Measurements from ENCODE around the gene SPRED2. TPM values are rescaled to one million over a fixed set of nuclear protein-coding genes. Genes with fewer than 3 reads are reported as not detected.
A peak's percentile ranks its signal among the peaks of the same experiment; 100 is the strongest.

The SPRED2 gene
- total and polyA plus RNA-seq, 11 donors = 7.0 to 24.4 (median 16.1) TPM

GRCh38 chr2:65374575-65374974 lies 57.8 kb downstream of the SPRED2 start:
- no peaks in the 10 kb centered on the region for H3K27me3 ChIP-seq
- H3K36me3 ChIP-seq = peaks cover 0 to 2% (median 0%) of the 10 kb centered on the region in 9 donors
- peaks cover 0 to 69% (median 47%) of the 10 kb centered on the region in 12 donors for H3K4me1 ChIP-seq
- no peak overlapping the region for H3K27ac ChIP-seq
- WGBS, 4 donors = 76 to 84% (median 80%) methylated on average over 3 of the region's 3 CpGs
- DNase-seq (no peak), ATAC-seq (no peak)
- TF ChIP-seq CTCF (IDR thresholded peaks at IDR 0.05) = no peak
- TF ChIP-seq POLR2A (IDR thresholded peaks at IDR 0.05) = no peak
- intact Hi-C loops (cut with DNase I) = loop anchor here in 1 of 10 donors (5.0 kb wide), 1 partner anchor 97 kb away; no protein-coding TSS in a partner anchor
- H3K9me3 ChIP-seq = no peaks in the 10 kb centered on the region
- H3K4me3 ChIP-seq = no peak overlapping the region

- no peak for TF ChIP-seq CTCF (IDR thresholded peaks at IDR 0.05)
- TF ChIP-seq POLR2A (IDR thresholded peaks at IDR 0.05) = no peak
- DNase-seq (no peak), ATAC-seq (no peak)
- H3K27me3 ChIP-seq = no peaks in the 10 kb centered on the region
- peaks cover 0 to 66% (median 46%) of the 10 kb centered on the region in 12 donors for H3K4me1 ChIP-seq
- no peak overlapping the region for H3K27ac ChIP-seq
- H3K4me3 ChIP-seq = no peak overlapping the region
- intact Hi-C loops (cut with DNase I) = loop anchor here in 1 of 10 donors (5.0 kb wide), 1 partner anchor 96 kb away; no protein-coding TSS in a partner anchor
- 62 to 76% (median 63%) methylated on average over 1 of the region's 1 CpG for WGBS, 4 donors
- no peaks in the 10 kb centered on the region for H3K9me3 ChIP-seq
- no peaks in the 10 kb centered on the region for H3K36me3 ChIP-seq
Measured at GRCh38 chr2:65373365-65373918, 59.0 kb downstream of the SPRED2 start.

DNA sequence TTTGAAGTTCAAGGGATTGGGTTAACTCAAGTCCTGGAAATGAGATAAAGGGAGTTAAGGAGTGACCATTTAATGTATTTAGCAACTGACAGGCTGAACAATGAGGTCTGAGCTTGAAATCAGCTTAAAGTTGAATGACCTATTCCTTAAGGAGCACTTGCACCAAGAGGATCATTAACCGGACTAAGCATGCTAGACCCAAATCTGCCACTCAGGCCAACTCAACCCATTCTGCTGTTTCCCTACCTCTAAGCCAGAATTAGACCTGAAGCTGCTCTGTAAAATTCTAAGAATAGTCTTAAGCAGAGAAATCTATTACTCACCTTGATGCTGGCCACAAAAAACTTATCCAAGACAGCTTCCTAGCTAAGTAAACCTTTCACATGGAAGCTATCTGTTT lies 59.8 kb downstream of the SPRED2 start:
- Histone ChIP-seq H3K27me3 (no peaks in the 10 kb centered on the region), H3K9me3 (no peaks in the 10 kb centered on the region), H3K27ac (peak overlapping the region in 3 of 12 donors; percentile 4 to 48 (median 19)), H3K36me3 (no peaks in the 10 kb centered on the region), H3K4me3 (no peak overlapping the region), H3K4me1 (peaks cover 0 to 64% (median 42%) of the 10 kb centered on the region in 12 donors)
- intact Hi-C loops (cut with DNase I) = loop anchor here in 1 of 10 donors (5.0 kb wide), 1 partner anchor 95 kb away; no protein-coding TSS in a partner anchor
- no peak for TF ChIP-seq POLR2A (IDR thresholded peaks at IDR 0.05)
- TF ChIP-seq CTCF (IDR thresholded peaks at IDR 0.05) = no peak
- DNase-seq (no peak), ATAC-seq (no peak)
- WGBS, 4 donors = 50 to 67% (median 60%) methylated on average over 1 of the region's 1 CpG

GRCh38 chr2:65371074-65371434 lies 61.3 kb downstream of the SPRED2 start:
- peak overlapping the region in 11 of 12 donors; percentile 3 to 48 (median 30) for H3K27ac ChIP-seq
- ATAC-seq = no peak

More at GRCh38 chr2:65371074-65371434, 61.3 kb downstream of the SPRED2 start:
- intact Hi-C loops (cut with DNase I) = loop anchor here in 1 of 10 donors (5.0 kb wide), 1 partner anchor 94 kb away; no protein-coding TSS in a partner anchor
- H3K4me1 ChIP-seq = peaks cover 3 to 74% (median 52%) of the 10 kb centered on the region in 12 donors
- DNase-seq = no peak
- no peaks in the 10 kb centered on the region for H3K27me3 ChIP-seq
- TF ChIP-seq POLR2A (IDR thresholded peaks at IDR 0.05) (no peak), CTCF (IDR thresholded peaks at IDR 0.05) (no peak)
- H3K4me3 ChIP-seq = no peak overlapping the region
- H3K9me3 ChIP-seq = no peaks in the 10 kb centered on the region
- 53 to 74% (median 62%) methylated on average over 4 of the region's 4 CpGs for WGBS, 4 donors
- no peaks in the 10 kb centered on the region for H3K36me3 ChIP-seq
